WTC11 (cell line): ENCODE measurements around the gene PIEZO1. TPM values are rescaled to one million over a fixed set of nuclear protein-coding genes. Genes with fewer than 3 reads are reported as not detected.

Source experiments
- ATAC-seq: fragments of 200-7000 bp; cut with Tn5 transposase; 2 replicates; pipeline ENCODE4 v1.10.0; 2021; ENCODE audit warnings: mild to moderate bottlenecking, moderate library complexity
- CTCF ChIA-PET: fragments of 300-600 bp; sonication (Branson Sonifier 250); formaldehyde crosslinking; loops from one replicate; lab custom pipeline; 2021; ENCODE audit warnings: antibody characterized with exemption; lab: Charles Lee
- POLR2A ChIA-PET: fragments of 350-600 bp; sonication (Branson Sonifier 250); formaldehyde crosslinking; loops from one replicate; lab custom pipeline; 2021; ENCODE audit warnings: antibody characterized with exemption; lab: Charles Lee
- DNase-seq: peaks from one replicate; pipeline ENCODE4 v3.0.0; 2021; ENCODE audit warnings: low spot score
- H3K27ac Mint-ChIP-seq: 2 replicates; pipeline ENCODE4 v1.8.0; 2021; ENCODE audit warnings: mixed read lengths
- H3K27me3 Mint-ChIP-seq: 2 replicates; pipeline ENCODE4 v1.8.0; 2021; ENCODE audit warnings: low read depth, mild to moderate bottlenecking, moderate library complexity, mixed read lengths
- H3K36me3 Mint-ChIP-seq: 2 replicates; pipeline ENCODE4 v1.8.0; 2021; ENCODE audit warnings: mixed read lengths
- H3K4me1 Mint-ChIP-seq: 2 replicates; pipeline ENCODE4 v1.8.0; 2022; ENCODE audit warnings: mixed read lengths
- H3K4me3 Mint-ChIP-seq: 2 replicates; pipeline ENCODE4 v1.8.0; 2021; ENCODE audit warnings: mild to moderate bottlenecking, moderate library complexity, mixed read lengths
- H3K9me3 Mint-ChIP-seq: 2 replicates; pipeline ENCODE4 v1.8.0; 2021; ENCODE audit warnings: mixed read lengths
- CREM ChIP-seq: sonication (generic); formaldehyde crosslinking; IDR thresholded peaks from 2 replicates; pipeline ENCODE4 v1.8.1; 2022; ENCODE audit warnings: mild to moderate bottlenecking, missing genetic modification reagents, moderate library complexity
- EMX1 ChIP-seq: fragments of 250-450 bp; sonication (Bioruptor Pico); IDR thresholded peaks from 2 replicates; pipeline ENCODE4 v1.8.0; 2021; ENCODE audit warnings: mild to moderate bottlenecking
- FOXJ3 ChIP-seq: sonication (generic); formaldehyde crosslinking; IDR thresholded peaks from 2 replicates; pipeline ENCODE4 v1.9.0; 2021; ENCODE audit warnings: missing genetic modification reagents, mild to moderate bottlenecking, borderline replicate concordance
- FOXK1 ChIP-seq: sonication (generic); formaldehyde crosslinking; IDR thresholded peaks from 2 replicates; pipeline ENCODE4 v1.8.0; 2022; ENCODE audit warnings: mild to moderate bottlenecking, moderate library complexity, missing genetic modification reagents
- IRF2 ChIP-seq: sonication (generic); formaldehyde crosslinking; IDR thresholded peaks from 2 replicates; pipeline ENCODE4 v1.8.0; 2022; ENCODE audit warnings: low read depth, missing genetic modification reagents, borderline replicate concordance
- MYBL2 ChIP-seq: sonication (generic); formaldehyde crosslinking; IDR thresholded peaks from 2 replicates; pipeline ENCODE4 v1.8.1; 2023; ENCODE audit warnings: mild to moderate bottlenecking, moderate library complexity, missing genetic modification reagents
- NR3C1 ChIP-seq: sonication (generic); formaldehyde crosslinking; conservative IDR thresholded peaks from 2 replicates; pipeline ENCODE4 v1.8.1; 2023; ENCODE audit warnings: low read depth, mild to moderate bottlenecking, missing genetic modification reagents
- RELA ChIP-seq: sonication (generic); formaldehyde crosslinking; IDR thresholded peaks from 2 replicates; pipeline ENCODE4 v1.8.1; 2022; ENCODE audit warnings: missing genetic modification reagents, mild to moderate bottlenecking, borderline replicate concordance
- SMAD3 ChIP-seq: sonication (generic); formaldehyde crosslinking; IDR thresholded peaks from 2 replicates; pipeline ENCODE4 v1.8.0; 2022; ENCODE audit warnings: missing genetic modification reagents, mild to moderate bottlenecking, borderline replicate concordance
- SMAD4 ChIP-seq: sonication (generic); formaldehyde crosslinking; IDR thresholded peaks from 2 replicates; pipeline ENCODE4 v1.8.0; 2022; ENCODE audit warnings: mild to moderate bottlenecking, missing genetic modification reagents
- ZNF121 ChIP-seq: sonication (generic); formaldehyde crosslinking; IDR thresholded peaks from 2 replicates; pipeline ENCODE4 v1.8.0; 2023; ENCODE audit warnings: missing genetic modification reagents
- ZNF263 ChIP-seq: sonication (generic); formaldehyde crosslinking; IDR thresholded peaks from 2 replicates; pipeline ENCODE4 v1.8.1; 2022; ENCODE audit warnings: low read depth, mild to moderate bottlenecking, moderate library complexity, missing genetic modification reagents
- ZNF396 ChIP-seq: fragments of 250-450 bp; sonication (Bioruptor Pico); IDR thresholded peaks from 2 replicates; pipeline ENCODE4 v1.8.0; 2021; ENCODE audit warnings: mild to moderate bottlenecking, moderate library complexity, borderline replicate concordance
- total RNA-seq: library from RNA; stranded (reverse); gene quantifications from 3 replicates; pipeline ENCODE4 v1.2.3, GENCODE V29; 2021
- TF ChIP-seq, protein P1 (sequence below): sonication (generic); formaldehyde crosslinking; IDR thresholded peaks from 2 replicates; pipeline ENCODE4 v1.8.0; 2022; ENCODE audit warnings: mild to moderate bottlenecking, missing genetic modification reagents
- TF ChIP-seq, protein P2 (sequence below): sonication (generic); formaldehyde crosslinking; IDR thresholded peaks from 2 replicates; pipeline ENCODE4 v1.8.1; 2023; ENCODE audit warnings: mild to moderate bottlenecking, missing genetic modification reagents, moderate library complexity
- TF ChIP-seq, protein P3 (sequence below): sonication (generic); formaldehyde crosslinking; IDR thresholded peaks from 2 replicates; pipeline ENCODE4 v1.8.1; 2022; ENCODE audit warnings: low read depth, mild to moderate bottlenecking, moderate library complexity, missing genetic modification reagents, borderline replicate concordance
- TF ChIP-seq, protein P4 (sequence below): sonication (generic); formaldehyde crosslinking; IDR thresholded peaks from 2 replicates; pipeline ENCODE4 v1.8.1; 2022; ENCODE audit warnings: low read depth, missing genetic modification reagents, borderline replicate concordance
- TF ChIP-seq, protein P5 (sequence below): fragments of 250-450 bp; sonication (Bioruptor Pico); IDR thresholded peaks from 2 replicates; pipeline ENCODE4 v1.9.0; 2021; ENCODE audit warnings: mild to moderate bottlenecking, borderline replicate concordance
- TF ChIP-seq, protein P6 (sequence below): sonication (generic); formaldehyde crosslinking; IDR thresholded peaks from 2 replicates; pipeline ENCODE4 v1.8.0; 2023; ENCODE audit warnings: missing genetic modification reagents

The PIEZO1 gene
- total RNA-seq, 1 experiment from 2014 or later: 71.3 TPM

DNA sequence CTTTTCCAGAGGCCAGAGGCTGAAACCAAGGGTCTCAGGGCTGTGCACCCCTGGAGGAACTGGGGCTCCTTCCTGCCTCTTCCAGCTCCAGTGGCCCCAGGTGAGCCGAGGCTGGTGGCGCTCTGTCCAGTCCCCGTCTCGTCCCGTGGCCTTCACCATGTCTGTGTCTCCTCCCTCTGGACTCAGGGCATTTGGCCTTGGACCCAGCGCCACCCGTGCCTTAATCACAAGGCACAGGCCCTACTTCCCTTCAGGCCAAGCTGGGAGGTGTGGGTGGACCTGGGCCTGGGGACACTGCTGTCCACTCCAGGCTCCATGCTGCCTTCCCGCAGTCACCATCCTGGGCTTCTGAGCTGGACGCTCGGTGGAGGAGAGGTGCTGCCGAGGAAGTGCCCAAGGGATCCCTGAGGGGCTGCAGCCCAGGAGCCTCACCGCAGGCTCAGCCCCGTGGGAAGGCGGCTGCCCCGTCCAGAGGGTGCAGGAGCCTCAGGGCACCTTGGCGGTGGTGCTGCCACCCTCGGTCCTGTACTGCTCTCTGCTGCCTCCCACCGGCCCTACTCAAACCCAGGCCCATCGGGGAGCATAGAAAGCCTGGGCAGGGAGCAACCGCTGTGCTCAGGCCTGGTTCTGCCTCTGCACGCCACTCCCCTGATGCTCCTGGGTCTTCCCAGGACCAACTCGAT is 36.3 kb upstream of the PIEZO1 start:
- CTCF ChIA-PET: interaction anchor here (1.2 to 1.4 kb wide), 2 partner anchors 346 to 349 kb away, joined by 3 read pairs; no protein-coding TSS in a partner anchor
- no peaks in the 10 kb centered on the region for H3K4me1 Mint-ChIP-seq
- POLR2A ChIA-PET: no interaction called here
- TF ChIP-seq, protein P1, sequence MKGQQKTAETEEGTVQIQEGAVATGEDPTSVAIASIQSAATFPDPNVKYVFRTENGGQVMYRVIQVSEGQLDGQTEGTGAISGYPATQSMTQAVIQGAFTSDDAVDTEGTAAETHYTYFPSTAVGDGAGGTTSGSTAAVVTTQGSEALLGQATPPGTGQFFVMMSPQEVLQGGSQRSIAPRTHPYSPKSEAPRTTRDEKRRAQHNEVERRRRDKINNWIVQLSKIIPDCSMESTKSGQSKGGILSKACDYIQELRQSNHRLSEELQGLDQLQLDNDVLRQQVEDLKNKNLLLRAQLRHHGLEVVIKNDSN: no peak
- TF ChIP-seq, protein P2, sequence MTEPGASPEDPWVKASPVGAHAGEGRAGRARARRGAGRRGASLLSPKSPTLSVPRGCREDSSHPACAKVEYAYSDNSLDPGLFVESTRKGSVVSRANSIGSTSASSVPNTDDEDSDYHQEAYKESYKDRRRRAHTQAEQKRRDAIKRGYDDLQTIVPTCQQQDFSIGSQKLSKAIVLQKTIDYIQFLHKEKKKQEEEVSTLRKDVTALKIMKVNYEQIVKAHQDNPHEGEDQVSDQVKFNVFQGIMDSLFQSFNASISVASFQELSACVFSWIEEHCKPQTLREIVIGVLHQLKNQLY (CRISPR knock-in tag): no peak
- TF ChIP-seq FOXJ3 (CRISPR knock-in tag): no peak
- TF ChIP-seq, protein P3, sequence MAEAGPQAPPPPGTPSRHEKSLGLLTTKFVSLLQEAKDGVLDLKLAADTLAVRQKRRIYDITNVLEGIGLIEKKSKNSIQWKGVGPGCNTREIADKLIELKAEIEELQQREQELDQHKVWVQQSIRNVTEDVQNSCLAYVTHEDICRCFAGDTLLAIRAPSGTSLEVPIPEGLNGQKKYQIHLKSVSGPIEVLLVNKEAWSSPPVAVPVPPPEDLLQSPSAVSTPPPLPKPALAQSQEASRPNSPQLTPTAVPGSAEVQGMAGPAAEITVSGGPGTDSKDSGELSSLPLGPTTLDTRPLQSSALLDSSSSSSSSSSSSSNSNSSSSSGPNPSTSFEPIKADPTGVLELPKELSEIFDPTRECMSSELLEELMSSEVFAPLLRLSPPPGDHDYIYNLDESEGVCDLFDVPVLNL (CRISPR knock-in tag): no peak
- H3K4me3 Mint-ChIP-seq: no peak overlapping the region
- H3K27me3 Mint-ChIP-seq: no peaks in the 10 kb centered on the region
- peak; percentile 42 for ATAC-seq
- H3K27ac Mint-ChIP-seq: no peak overlapping the region
- no peak for DNase-seq
- H3K9me3 Mint-ChIP-seq: no peaks in the 10 kb centered on the region
- H3K36me3 Mint-ChIP-seq: no peaks in the 10 kb centered on the region

DNA sequence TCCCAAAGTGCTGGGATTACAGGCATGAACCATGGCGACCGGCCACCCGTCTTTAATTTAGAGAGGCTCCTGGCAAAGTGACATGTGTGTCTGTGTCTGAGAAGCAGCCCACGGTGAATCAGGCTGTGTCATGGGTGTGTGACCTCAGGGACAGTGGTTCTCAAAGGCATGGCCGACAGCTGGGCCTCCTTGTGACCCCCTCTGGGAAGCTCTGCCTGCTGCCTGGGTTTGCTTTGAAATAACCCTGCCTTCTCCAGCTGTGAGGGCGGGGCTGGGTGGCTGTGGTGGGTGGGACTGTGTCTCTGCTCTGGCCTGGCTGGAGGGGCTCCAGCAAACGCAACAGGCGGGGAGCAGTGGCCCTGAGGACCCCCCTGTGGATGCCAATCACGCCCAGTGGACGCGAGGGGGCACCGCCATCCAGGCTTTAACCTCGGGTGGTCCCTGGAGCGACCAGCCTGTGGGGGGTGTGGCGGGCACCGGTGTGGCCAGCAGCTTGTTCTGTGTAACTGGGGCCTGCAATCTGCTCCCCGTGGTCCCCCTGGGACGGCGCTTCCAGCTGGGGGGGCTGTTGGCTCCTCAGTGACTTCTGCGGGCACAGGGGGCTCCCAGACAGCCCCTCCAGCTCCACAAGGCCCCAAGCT is 35.5 kb upstream of the PIEZO1 start:
- ATAC-seq (no peak), DNase-seq (no peak)
- TF ChIP-seq ZNF396 (CRISPR knock-in tag) (no peak), NR3C1 (CRISPR knock-in tag) (no peak), SMAD3 (CRISPR knock-in tag) (no peak), ZNF121 (CRISPR knock-in tag) (no peak), CREM (CRISPR knock-in tag) (no peak)
- no peaks in the 10 kb centered on the region for H3K9me3 Mint-ChIP-seq
- H3K4me3 Mint-ChIP-seq: no peak overlapping the region
- no peak overlapping the region for H3K27ac Mint-ChIP-seq
- no peaks in the 10 kb centered on the region for H3K36me3 Mint-ChIP-seq
- ChIA-PET CTCF (interaction anchor here (0.6 to 1.2 kb wide), 3 partner anchors 76 to 392 kb away, joined by 3 to 4 read pairs (median 3); no protein-coding TSS in a partner anchor), POLR2A (no interaction called here)
- no peaks in the 10 kb centered on the region for H3K4me1 Mint-ChIP-seq
- H3K27me3 Mint-ChIP-seq: no peaks in the 10 kb centered on the region

DNA sequence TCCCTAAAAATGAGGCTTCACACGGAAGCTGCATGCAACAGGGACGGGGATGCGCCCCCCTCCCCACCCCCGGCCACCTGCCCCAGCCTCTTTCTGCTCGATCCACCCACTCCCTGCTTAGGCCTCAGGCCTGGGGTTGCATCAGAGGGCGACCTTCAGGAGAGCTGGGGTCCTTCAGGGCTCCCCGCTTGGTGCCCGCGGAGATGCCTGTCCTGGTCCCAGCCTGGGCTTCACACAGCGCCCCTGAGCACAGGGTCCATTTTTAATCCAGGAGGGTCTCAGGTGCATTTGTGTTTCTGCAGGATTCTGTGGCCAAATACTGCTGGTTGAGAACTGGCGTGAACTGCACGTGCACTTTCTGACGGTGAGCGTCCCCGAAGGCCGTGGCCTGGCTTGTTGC is 34.1 kb upstream of the PIEZO1 start:
- POLR2A ChIA-PET: no interaction called here
- CTCF ChIA-PET: interaction anchor here (0.6 to 5.5 kb wide), 5 partner anchors 62 to 758 kb away, joined by 3 to 32 read pairs (median 4); no protein-coding TSS in a partner anchor
- peak overlapping the region; percentile 33; the same call in 1 of the 2 replicates for H3K27ac Mint-ChIP-seq
- no peak for TF ChIP-seq SMAD4 (CRISPR knock-in tag)
- TF ChIP-seq MYBL2 (CRISPR knock-in tag): no peak
- TF ChIP-seq, protein P4, sequence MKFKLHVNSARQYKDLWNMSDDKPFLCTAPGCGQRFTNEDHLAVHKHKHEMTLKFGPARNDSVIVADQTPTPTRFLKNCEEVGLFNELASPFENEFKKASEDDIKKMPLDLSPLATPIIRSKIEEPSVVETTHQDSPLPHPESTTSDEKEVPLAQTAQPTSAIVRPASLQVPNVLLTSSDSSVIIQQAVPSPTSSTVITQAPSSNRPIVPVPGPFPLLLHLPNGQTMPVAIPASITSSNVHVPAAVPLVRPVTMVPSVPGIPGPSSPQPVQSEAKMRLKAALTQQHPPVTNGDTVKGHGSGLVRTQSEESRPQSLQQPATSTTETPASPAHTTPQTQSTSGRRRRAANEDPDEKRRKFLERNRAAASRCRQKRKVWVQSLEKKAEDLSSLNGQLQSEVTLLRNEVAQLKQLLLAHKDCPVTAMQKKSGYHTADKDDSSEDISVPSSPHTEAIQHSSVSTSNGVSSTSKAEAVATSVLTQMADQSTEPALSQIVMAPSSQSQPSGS (CRISPR knock-in tag): no peak
- no peak for TF ChIP-seq EMX1 (CRISPR knock-in tag)
- TF ChIP-seq, protein P5, sequence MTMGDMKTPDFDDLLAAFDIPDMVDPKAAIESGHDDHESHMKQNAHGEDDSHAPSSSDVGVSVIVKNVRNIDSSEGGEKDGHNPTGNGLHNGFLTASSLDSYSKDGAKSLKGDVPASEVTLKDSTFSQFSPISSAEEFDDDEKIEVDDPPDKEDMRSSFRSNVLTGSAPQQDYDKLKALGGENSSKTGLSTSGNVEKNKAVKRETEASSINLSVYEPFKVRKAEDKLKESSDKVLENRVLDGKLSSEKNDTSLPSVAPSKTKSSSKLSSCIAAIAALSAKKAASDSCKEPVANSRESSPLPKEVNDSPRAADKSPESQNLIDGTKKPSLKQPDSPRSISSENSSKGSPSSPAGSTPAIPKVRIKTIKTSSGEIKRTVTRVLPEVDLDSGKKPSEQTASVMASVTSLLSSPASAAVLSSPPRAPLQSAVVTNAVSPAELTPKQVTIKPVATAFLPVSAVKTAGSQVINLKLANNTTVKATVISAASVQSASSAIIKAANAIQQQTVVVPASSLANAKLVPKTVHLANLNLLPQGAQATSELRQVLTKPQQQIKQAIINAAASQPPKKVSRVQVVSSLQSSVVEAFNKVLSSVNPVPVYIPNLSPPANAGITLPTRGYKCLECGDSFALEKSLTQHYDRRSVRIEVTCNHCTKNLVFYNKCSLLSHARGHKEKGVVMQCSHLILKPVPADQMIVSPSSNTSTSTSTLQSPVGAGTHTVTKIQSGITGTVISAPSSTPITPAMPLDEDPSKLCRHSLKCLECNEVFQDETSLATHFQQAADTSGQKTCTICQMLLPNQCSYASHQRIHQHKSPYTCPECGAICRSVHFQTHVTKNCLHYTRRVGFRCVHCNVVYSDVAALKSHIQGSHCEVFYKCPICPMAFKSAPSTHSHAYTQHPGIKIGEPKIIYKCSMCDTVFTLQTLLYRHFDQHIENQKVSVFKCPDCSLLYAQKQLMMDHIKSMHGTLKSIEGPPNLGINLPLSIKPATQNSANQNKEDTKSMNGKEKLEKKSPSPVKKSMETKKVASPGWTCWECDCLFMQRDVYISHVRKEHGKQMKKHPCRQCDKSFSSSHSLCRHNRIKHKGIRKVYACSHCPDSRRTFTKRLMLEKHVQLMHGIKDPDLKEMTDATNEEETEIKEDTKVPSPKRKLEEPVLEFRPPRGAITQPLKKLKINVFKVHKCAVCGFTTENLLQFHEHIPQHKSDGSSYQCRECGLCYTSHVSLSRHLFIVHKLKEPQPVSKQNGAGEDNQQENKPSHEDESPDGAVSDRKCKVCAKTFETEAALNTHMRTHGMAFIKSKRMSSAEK: no peak
- TF ChIP-seq, protein P6, sequence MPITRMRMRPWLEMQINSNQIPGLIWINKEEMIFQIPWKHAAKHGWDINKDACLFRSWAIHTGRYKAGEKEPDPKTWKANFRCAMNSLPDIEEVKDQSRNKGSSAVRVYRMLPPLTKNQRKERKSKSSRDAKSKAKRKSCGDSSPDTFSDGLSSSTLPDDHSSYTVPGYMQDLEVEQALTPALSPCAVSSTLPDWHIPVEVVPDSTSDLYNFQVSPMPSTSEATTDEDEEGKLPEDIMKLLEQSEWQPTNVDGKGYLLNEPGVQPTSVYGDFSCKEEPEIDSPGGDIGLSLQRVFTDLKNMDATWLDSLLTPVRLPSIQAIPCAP: no peak
- no peak for TF ChIP-seq ZNF263 (CRISPR knock-in tag)
- TF ChIP-seq FOXK1 (CRISPR knock-in tag): no peak
- TF ChIP-seq IRF2 (CRISPR knock-in tag): no peak
- TF ChIP-seq RELA (CRISPR knock-in tag): no peak

More for the DNA sequence above, 34.1 kb upstream of the PIEZO1 start:
- Mint-ChIP-seq H3K4me1 (no peaks in the 10 kb centered on the region; the same call in 1 of the 2 replicates), H3K36me3 (no peaks in the 10 kb centered on the region), H3K27me3 (no peaks in the 10 kb centered on the region), H3K9me3 (no peaks in the 10 kb centered on the region), H3K4me3 (no peak overlapping the region)
- ATAC-seq (no peak; the same call in 1 of the 2 replicates), DNase-seq (no peak)
